Measurements from ENCODE around the gene ELMO1.

ELMO1 gene

DNA sequence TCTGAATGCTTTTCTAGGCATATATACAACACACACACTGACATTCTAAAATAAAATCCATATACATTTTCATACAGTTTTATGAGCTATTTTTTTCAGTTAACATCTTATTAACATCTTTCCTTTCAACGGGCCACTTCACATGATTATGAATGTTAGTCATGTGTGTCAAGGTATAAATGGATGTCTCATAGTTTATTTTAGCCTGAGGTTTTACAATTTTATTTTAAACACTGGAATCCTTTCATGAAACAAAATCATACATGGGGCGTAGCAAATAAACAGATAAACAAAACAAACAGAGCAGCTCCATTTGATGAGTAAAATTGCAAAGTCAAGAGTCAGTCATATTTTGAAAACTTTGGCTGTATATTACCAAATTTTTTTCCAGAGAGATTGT is 604.3 kb downstream of the ELMO1 start:
- H3K4me3 ChIP-seq (ENCODE audit: severe bottlenecking) = no peak overlapping the region
- H3K36me3 ChIP-seq (ENCODE audit: low read depth) = no peaks in the 10 kb centered on the region
- H3K27me3 ChIP-seq (ENCODE audit: insufficient read depth, poor library complexity, severe bottlenecking) = no peaks in the 10 kb centered on the region
- DNase-seq (ENCODE audit: low spot score) (no peak), ATAC-seq (ENCODE audit: low read depth) (no peak)
- no peaks in the 10 kb centered on the region for H3K9me3 ChIP-seq (ENCODE audit: severe bottlenecking)
- no peaks in the 10 kb centered on the region for H3K4me1 ChIP-seq (ENCODE audit: insufficient read depth, poor library complexity, severe bottlenecking)
- TF ChIP-seq, protein P1, sequence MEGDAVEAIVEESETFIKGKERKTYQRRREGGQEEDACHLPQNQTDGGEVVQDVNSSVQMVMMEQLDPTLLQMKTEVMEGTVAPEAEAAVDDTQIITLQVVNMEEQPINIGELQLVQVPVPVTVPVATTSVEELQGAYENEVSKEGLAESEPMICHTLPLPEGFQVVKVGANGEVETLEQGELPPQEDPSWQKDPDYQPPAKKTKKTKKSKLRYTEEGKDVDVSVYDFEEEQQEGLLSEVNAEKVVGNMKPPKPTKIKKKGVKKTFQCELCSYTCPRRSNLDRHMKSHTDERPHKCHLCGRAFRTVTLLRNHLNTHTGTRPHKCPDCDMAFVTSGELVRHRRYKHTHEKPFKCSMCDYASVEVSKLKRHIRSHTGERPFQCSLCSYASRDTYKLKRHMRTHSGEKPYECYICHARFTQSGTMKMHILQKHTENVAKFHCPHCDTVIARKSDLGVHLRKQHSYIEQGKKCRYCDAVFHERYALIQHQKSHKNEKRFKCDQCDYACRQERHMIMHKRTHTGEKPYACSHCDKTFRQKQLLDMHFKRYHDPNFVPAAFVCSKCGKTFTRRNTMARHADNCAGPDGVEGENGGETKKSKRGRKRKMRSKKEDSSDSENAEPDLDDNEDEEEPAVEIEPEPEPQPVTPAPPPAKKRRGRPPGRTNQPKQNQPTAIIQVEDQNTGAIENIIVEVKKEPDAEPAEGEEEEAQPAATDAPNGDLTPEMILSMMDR (IDR thresholded peaks at IDR 0.05; ENCODE audit: poor library complexity, severe bottlenecking) = no peak
- no peak overlapping the region for H3K27ac ChIP-seq (ENCODE audit: poor library complexity, severe bottlenecking)

DNA sequence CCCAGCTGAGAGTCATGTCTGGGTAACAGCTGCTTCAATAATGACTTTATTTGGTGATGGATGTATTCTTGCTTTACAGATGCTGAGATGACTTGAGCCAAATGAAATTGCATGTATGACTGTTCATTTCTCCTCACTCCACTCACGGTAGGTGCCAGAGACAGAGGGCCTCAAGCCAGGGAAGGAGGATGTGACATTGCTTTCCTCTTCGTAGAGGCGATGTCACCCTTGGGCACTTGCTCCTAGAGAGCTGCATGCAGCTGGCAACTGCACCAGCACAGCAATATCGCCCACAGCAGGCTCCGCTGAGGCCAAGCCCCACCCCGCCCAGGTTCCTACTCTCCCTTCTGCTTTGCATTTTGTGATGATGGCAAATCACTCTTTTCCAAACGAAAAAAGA is 607.8 kb downstream of the ELMO1 start:
- ATAC-seq (ENCODE audit: low read depth) (no peak), DNase-seq (ENCODE audit: low spot score) (no peak)
- H3K36me3 ChIP-seq (ENCODE audit: low read depth) = no peaks in the 10 kb centered on the region
- H3K27ac ChIP-seq (ENCODE audit: poor library complexity, severe bottlenecking) = no peak overlapping the region
- TF ChIP-seq, protein P1 (IDR thresholded peaks at IDR 0.05; ENCODE audit: poor library complexity, severe bottlenecking) = no peak
- H3K4me1 ChIP-seq (ENCODE audit: insufficient read depth, poor library complexity, severe bottlenecking) = no peaks in the 10 kb centered on the region
- H3K9me3 ChIP-seq (ENCODE audit: severe bottlenecking) = no peaks in the 10 kb centered on the region
- no peaks in the 10 kb centered on the region for H3K27me3 ChIP-seq (ENCODE audit: insufficient read depth, poor library complexity, severe bottlenecking)
- no peak overlapping the region for H3K4me3 ChIP-seq (ENCODE audit: severe bottlenecking)

DNA sequence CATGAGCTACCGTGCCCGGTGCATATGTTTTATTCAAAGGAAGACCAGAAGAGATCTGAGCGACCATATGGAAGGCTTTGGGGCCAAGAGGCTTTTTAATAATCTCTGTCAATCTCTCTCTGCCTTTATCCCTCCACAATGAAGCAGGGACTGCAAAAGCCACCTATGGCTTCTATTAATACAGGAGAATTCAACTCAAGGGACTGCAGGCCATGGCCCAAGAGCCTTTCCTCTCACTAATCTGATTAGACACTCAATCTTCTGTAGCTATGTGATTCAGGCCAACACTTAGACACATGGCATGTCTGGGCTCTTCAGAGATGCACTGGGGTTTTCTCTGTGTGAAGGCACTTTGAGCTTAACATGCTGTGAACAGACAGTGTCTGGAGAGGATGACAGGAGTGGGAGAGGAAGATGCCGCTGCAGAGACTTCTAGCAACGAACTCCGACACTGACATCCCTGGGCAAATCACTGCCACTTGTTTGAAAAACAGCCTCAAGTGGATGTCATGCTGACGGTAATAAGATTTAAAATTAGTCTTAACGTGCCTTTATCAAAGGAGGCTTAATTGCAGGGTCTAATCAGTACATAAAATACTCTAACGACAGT is 609.9 kb downstream of the ELMO1 start:
- no peak for ATAC-seq (ENCODE audit: low read depth)
- Histone ChIP-seq H3K4me1 (ENCODE audit: insufficient read depth, poor library complexity, severe bottlenecking) (no peaks in the 10 kb centered on the region), H3K4me3 (ENCODE audit: severe bottlenecking) (no peak overlapping the region), H3K36me3 (ENCODE audit: low read depth) (no peaks in the 10 kb centered on the region), H3K27ac (ENCODE audit: poor library complexity, severe bottlenecking) (no peak overlapping the region), H3K27me3 (ENCODE audit: insufficient read depth, poor library complexity, severe bottlenecking) (no peaks in the 10 kb centered on the region), H3K9me3 (ENCODE audit: severe bottlenecking) (no peaks in the 10 kb centered on the region)
- TF ChIP-seq, protein P1 (IDR thresholded peaks at IDR 0.05; ENCODE audit: poor library complexity, severe bottlenecking) = no peak
- DNase-seq (ENCODE audit: low spot score) = no peak

DNA sequence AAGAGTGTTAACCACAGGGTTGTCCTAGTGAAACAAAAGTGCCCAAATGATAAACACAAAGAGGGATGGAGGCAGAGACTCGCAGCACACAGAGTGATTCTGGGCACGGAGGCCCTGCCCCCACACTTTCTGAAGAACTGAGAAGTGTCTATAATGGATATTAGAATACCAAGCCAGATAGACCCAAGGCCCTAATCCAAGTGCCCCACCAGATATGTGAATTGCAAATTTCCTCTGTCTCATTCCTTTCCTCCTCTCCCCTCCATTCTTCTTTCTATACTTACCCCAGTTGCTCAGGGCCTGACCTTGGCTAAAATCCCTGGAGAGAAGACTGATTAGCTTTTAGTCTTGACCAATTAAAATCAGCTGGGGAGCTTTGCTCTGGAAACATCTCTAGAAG is 617.6 kb downstream of the ELMO1 start:
- TF ChIP-seq, protein P1 (IDR thresholded peaks at IDR 0.05; ENCODE audit: poor library complexity, severe bottlenecking) = no peak
- Histone ChIP-seq H3K36me3 (ENCODE audit: low read depth) (no peaks in the 10 kb centered on the region), H3K4me3 (ENCODE audit: severe bottlenecking) (no peak overlapping the region), H3K4me1 (ENCODE audit: insufficient read depth, poor library complexity, severe bottlenecking) (no peaks in the 10 kb centered on the region), H3K27me3 (ENCODE audit: insufficient read depth, poor library complexity, severe bottlenecking) (no peaks in the 10 kb centered on the region), H3K9me3 (ENCODE audit: severe bottlenecking) (no peaks in the 10 kb centered on the region), H3K27ac (ENCODE audit: poor library complexity, severe bottlenecking) (no peak overlapping the region)
- no peak for DNase-seq (ENCODE audit: low spot score)
- ATAC-seq (ENCODE audit: low read depth) = no peak

Measured in RWPE2 (cell line).